HG02798 (cell line): ENCODE results near the gene MYT1.

Experiments used
- ATAC-seq: cut with Tn5 transposase; IDR thresholded peaks from one replicate; pipeline ENCODE4 v1.9.1; 2021; ENCODE audit warnings: mild to moderate bottlenecking; ENCODE audit not compliant: unreplicated experiment, poor library complexity

The MYT1 gene

GRCh38 chr20:64153861-64154589, 10.2 kb upstream of the MYT1 start:
- no peak for ATAC-seq

- ATAC-seq = no peak
Observed at GRCh38 chr20:64154590-64155257, 9.5 kb upstream of the MYT1 start.

GRCh38 chr20:64155258-64156135, 8.8 kb upstream of the MYT1 start:
- ATAC-seq = no peak

GRCh38 chr20:64156136-64156885, 7.9 kb upstream of the MYT1 start:
- ATAC-seq = no peak

GRCh38 chr20:64156886-64157875, 7.1 kb upstream of the MYT1 start:
- ATAC-seq = no peak

- no peak for ATAC-seq
Observed at GRCh38 chr20:64157878-64158277, 6.4 kb upstream of the MYT1 start.

GRCh38 chr20:64158346-64159285, 5.6 kb upstream of the MYT1 start:
- ATAC-seq = no peak

- no peak for ATAC-seq
Observed at GRCh38 chr20:64159286-64159680, 5.0 kb upstream of the MYT1 start.

- no peak for ATAC-seq
Observed at GRCh38 chr20:64159711-64160110, 4.5 kb upstream of the MYT1 start.

GRCh38 chr20:64160118-64160517, 4.1 kb upstream of the MYT1 start:
- no peak for ATAC-seq

GRCh38 chr20:64160526-64161355, 3.5 kb upstream of the MYT1 start:
- no peak for ATAC-seq

- ATAC-seq = no peak
Observed at GRCh38 chr20:64161356-64162238, 2.7 kb upstream of the MYT1 start.

GRCh38 chr20:64162239-64162910, 1.9 kb upstream of the MYT1 start:
- ATAC-seq = no peak

GRCh38 chr20:64163776-64164122, 503 bp upstream of the MYT1 start:
- ATAC-seq = no peak

GRCh38 chr20:64165866-64166600, 1.8 kb downstream of the MYT1 start:
- ATAC-seq = no peak
